ENCODE results near the gene LCOR. TPM values are rescaled to one million over a fixed set of nuclear protein-coding genes. Genes with fewer than 3 reads are reported as not detected.
A peak's percentile ranks its signal among the peaks of the same experiment; 100 is the strongest.

The LCOR gene
- total and polyA plus RNA-seq, 4 donors = 2.5 to 31.2 (median 14.5) TPM

DNA sequence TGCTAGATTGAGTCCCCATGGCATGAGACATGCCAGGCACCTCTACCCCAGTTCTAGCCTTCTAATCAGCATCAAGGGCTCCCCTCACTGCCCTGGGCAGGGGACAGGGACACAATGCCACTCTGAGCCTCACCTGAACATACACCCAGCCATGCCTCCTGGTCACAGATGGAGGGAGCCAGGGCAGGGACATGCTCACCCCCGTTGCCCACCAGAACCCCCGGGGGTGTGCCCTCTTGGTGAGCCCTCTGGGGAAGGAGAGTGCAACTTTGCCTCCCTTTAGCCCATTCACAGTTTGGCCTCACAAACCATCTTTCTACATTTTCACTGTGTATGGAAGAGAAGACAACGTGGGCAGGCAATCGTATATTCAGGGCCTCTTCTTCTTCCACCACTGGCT is 167.2 kb downstream of the LCOR start:
- no peak overlapping the region for H3K9ac ChIP-seq (ENCODE audit: low read depth in 1 of 2, low read length in 2 of 2)
- 95% methylated on average over 4 of the region's 4 CpGs for WGBS
- no peaks in the 10 kb centered on the region for H3K9me3 ChIP-seq (ENCODE audit: control insufficient read depth in 4 of 4, low read length in 3 of 4)
- no peak overlapping the region for H3K27ac ChIP-seq (ENCODE audit: low read depth in 1 of 2, low read length in 2 of 2)
- H3K27me3 ChIP-seq (ENCODE audit: control insufficient read depth in 4 of 4, insufficient read depth in 4 of 4, low read length in 3 of 4) = no peaks in the 10 kb centered on the region
- TF ChIP-seq FOXA2 (IDR thresholded peaks at IDR 0.05) (no peak), RAD21 (IDR thresholded peaks at IDR 0.05) (no peak), EGR1 (IDR thresholded peaks at IDR 0.05; ENCODE audit: low read depth in 2 of 2) (no peak), GABPA (IDR thresholded peaks at IDR 0.05 in 1 of 2, conservative IDR thresholded peaks at IDR 0.05 in 1 of 2) (no peak), SP1 (IDR thresholded peaks at IDR 0.05) (no peak), FOXA1 (IDR thresholded peaks at IDR 0.05) (no peak), JUND (IDR thresholded peaks at IDR 0.05) (no peak), HNF4G (IDR thresholded peaks at IDR 0.05) (no peak), HNF4A (conservative IDR thresholded peaks at IDR 0.05) (no peak), RXRA (IDR thresholded peaks at IDR 0.05) (no peak), NR2F2 (IDR thresholded peaks at IDR 0.05) (no peak), TAF1 (conservative IDR thresholded peaks at IDR 0.05) (no peak)
- TF ChIP-seq, protein P1, sequence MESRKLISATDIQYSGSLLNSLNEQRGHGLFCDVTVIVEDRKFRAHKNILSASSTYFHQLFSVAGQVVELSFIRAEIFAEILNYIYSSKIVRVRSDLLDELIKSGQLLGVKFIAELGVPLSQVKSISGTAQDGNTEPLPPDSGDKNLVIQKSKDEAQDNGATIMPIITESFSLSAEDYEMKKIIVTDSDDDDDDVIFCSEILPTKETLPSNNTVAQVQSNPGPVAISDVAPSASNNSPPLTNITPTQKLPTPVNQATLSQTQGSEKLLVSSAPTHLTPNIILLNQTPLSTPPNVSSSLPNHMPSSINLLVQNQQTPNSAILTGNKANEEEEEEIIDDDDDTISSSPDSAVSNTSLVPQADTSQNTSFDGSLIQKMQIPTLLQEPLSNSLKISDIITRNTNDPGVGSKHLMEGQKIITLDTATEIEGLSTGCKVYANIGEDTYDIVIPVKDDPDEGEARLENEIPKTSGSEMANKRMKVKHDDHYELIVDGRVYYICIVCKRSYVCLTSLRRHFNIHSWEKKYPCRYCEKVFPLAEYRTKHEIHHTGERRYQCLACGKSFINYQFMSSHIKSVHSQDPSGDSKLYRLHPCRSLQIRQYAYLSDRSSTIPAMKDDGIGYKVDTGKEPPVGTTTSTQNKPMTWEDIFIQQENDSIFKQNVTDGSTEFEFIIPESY (IDR thresholded peaks at IDR 0.05) = no peak
- TF ChIP-seq, protein P2, sequence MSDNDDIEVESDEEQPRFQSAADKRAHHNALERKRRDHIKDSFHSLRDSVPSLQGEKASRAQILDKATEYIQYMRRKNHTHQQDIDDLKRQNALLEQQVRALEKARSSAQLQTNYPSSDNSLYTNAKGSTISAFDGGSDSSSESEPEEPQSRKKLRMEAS (IDR thresholded peaks at IDR 0.05) = no peak
- TF ChIP-seq, protein P3, sequence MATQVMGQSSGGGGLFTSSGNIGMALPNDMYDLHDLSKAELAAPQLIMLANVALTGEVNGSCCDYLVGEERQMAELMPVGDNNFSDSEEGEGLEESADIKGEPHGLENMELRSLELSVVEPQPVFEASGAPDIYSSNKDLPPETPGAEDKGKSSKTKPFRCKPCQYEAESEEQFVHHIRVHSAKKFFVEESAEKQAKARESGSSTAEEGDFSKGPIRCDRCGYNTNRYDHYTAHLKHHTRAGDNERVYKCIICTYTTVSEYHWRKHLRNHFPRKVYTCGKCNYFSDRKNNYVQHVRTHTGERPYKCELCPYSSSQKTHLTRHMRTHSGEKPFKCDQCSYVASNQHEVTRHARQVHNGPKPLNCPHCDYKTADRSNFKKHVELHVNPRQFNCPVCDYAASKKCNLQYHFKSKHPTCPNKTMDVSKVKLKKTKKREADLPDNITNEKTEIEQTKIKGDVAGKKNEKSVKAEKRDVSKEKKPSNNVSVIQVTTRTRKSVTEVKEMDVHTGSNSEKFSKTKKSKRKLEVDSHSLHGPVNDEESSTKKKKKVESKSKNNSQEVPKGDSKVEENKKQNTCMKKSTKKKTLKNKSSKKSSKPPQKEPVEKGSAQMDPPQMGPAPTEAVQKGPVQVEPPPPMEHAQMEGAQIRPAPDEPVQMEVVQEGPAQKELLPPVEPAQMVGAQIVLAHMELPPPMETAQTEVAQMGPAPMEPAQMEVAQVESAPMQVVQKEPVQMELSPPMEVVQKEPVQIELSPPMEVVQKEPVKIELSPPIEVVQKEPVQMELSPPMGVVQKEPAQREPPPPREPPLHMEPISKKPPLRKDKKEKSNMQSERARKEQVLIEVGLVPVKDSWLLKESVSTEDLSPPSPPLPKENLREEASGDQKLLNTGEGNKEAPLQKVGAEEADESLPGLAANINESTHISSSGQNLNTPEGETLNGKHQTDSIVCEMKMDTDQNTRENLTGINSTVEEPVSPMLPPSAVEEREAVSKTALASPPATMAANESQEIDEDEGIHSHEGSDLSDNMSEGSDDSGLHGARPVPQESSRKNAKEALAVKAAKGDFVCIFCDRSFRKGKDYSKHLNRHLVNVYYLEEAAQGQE (IDR thresholded peaks at IDR 0.05) = no peak
- no peaks in the 10 kb centered on the region for H3K36me3 ChIP-seq (ENCODE audit: control insufficient read depth in 4 of 4, insufficient read depth in 3 of 4, low read depth in 1 of 4, low read length in 3 of 4)
- peaks cover 0 to 22% (median 13%) of the 10 kb centered on the region in 4 donors for H3K4me1 ChIP-seq (ENCODE audit: control insufficient read depth in 4 of 4, insufficient read depth in 4 of 4, low read length in 3 of 4)
- no peak for DNase-seq (ENCODE audit: low spot score)
- H3K4me3 ChIP-seq (ENCODE audit: low read depth in 1 of 3, low read length in 3 of 3) = no peak overlapping the region

DNA sequence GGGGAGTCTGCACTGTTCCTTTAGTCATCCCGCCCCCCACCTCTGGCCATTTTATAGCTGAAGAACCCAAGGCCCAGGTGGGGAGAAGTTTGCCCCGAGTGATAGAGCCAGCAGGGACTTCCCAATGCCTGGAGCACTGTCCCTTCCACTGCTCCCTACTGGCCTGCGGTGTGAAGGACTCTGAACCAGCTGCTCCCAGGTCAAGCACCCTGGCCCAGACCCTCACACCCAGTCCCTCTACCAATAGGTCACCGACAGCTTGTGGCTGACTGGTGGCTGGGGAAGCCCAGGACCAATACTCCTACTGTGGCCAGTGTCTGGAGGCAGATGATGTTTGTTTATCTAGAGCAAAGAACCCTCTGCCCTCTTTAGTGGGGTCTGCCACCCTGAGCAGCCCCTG is 167.9 kb downstream of the LCOR start:
- no peaks in the 10 kb centered on the region for H3K27me3 ChIP-seq (ENCODE audit: control insufficient read depth in 4 of 4, insufficient read depth in 4 of 4, low read length in 3 of 4)
- peak overlapping the region in 1 of 2 donors; percentile 6 for H3K9ac ChIP-seq (ENCODE audit: low read depth in 1 of 2, low read length in 2 of 2)
- no peaks in the 10 kb centered on the region for H3K36me3 ChIP-seq (ENCODE audit: control insufficient read depth in 4 of 4, insufficient read depth in 3 of 4, low read depth in 1 of 4, low read length in 3 of 4)
- WGBS = 78% methylated on average over 4 of the region's 4 CpGs
- TF ChIP-seq, protein P4, sequence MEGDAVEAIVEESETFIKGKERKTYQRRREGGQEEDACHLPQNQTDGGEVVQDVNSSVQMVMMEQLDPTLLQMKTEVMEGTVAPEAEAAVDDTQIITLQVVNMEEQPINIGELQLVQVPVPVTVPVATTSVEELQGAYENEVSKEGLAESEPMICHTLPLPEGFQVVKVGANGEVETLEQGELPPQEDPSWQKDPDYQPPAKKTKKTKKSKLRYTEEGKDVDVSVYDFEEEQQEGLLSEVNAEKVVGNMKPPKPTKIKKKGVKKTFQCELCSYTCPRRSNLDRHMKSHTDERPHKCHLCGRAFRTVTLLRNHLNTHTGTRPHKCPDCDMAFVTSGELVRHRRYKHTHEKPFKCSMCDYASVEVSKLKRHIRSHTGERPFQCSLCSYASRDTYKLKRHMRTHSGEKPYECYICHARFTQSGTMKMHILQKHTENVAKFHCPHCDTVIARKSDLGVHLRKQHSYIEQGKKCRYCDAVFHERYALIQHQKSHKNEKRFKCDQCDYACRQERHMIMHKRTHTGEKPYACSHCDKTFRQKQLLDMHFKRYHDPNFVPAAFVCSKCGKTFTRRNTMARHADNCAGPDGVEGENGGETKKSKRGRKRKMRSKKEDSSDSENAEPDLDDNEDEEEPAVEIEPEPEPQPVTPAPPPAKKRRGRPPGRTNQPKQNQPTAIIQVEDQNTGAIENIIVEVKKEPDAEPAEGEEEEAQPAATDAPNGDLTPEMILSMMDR (IDR thresholded peaks at IDR 0.05; ENCODE audit: low read depth, low read length, missing input control) = no peak
- TF ChIP-seq RAD21 (IDR thresholded peaks at IDR 0.05) (no peak), FOXA1 (IDR thresholded peaks at IDR 0.05) (no peak), EGR1 (IDR thresholded peaks at IDR 0.05; ENCODE audit: low read depth in 2 of 2) (no peak)
- TF ChIP-seq, protein P3 (IDR thresholded peaks at IDR 0.05) = no peak
- TF ChIP-seq, protein P1 (IDR thresholded peaks at IDR 0.05) = no peak
- DNase-seq (ENCODE audit: low spot score) = no peak
- H3K4me3 ChIP-seq (ENCODE audit: low read depth in 1 of 3, low read length in 3 of 3) = no peak overlapping the region
- H3K4me1 ChIP-seq (ENCODE audit: control insufficient read depth in 4 of 4, insufficient read depth in 4 of 4, low read length in 3 of 4) = peaks cover 0 to 22% (median 13%) of the 10 kb centered on the region in 4 donors
- H3K27ac ChIP-seq (ENCODE audit: low read depth in 1 of 2, low read length in 2 of 2) = peak overlapping the region in 1 of 2 donors; percentile 28
- no peaks in the 10 kb centered on the region for H3K9me3 ChIP-seq (ENCODE audit: control insufficient read depth in 4 of 4, low read length in 3 of 4)
